Measurements from ENCODE around the gene MAP3K20.

MAP3K20 gene

GRCh38 chr2:173051463-173052215, 24.0 kb upstream of the MAP3K20 start:
- DNase-seq = no peak

DNA sequence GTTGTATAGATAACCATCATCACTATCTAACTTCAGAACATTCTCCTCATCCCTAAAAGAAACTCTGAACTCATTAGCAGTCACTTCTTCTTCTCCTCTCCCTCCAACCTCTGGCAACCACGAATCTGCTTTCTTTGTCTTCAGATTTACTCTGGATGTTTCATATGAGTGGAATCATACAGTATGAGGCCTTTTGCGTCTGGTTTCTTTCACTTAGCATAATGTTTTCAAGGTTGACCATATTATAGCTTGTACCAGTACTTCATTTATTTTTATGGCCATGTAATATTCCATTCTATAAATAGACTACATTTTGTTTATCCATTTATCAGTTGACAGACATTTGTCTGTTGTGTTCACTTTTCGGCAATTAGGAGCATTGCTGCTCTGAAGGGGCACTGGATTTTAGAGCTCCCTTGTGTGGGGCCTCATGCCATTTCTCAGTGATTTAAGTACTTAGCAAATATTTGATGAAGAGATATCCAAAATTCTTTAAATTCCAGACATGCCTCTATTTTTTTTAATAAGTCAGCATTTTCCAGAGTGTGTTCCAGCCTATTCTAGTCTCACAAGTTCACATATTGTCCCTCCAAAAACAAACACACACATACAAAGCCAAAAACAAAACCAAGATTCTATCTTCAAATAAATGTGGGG, 22.5 kb upstream of the MAP3K20 start:
- DNase-seq = no peak

GRCh38 chr2:173054466-173054865, 21.2 kb upstream of the MAP3K20 start:
- no peak for DNase-seq

GRCh38 chr2:173056705-173057364, 18.8 kb upstream of the MAP3K20 start:
- no peak for DNase-seq

DNA sequence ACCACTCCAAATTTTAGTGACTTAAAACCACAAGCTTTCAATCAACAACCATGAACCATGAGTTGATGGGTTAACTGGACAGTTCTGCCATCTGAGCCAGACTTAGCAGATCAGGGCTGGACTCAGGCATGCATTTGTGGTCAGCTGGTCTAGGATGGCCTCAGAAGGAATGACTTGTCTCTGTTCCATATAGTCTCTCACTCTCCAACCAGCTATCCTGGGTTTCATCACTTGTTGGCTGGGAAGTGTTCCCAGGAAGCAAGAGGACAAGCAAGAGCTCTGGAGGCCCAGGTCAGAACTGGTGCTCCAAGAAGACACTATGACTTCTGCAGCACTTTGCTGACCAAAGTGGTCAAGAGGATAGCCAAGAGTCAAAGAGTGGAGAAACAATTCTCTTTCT, 17.5 kb upstream of the MAP3K20 start:
- DNase-seq = no peak

DNA sequence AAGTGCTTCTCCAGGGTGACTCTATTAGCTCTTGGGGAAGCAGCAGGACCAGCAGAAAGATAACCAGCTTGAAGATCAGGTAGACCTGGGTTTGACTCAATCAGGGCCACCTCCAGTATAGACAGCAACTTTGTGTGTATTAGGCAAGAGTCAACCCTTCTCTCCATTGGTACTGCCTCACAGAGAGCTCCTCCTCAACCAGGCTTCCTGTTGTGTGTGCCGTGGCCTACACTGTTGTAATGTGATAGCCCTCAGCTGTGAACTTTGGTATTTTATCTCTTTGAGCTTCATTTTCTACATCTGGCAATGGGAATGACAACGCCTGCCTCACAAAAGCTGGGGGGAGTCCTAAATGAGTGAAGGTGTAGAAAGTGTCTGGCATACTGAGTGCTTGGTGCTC, 17.0 kb upstream of the MAP3K20 start:
- DNase-seq = no peak

GRCh38 chr2:173059292-173059691, 16.4 kb upstream of the MAP3K20 start:
- DNase-seq = no peak

DNA sequence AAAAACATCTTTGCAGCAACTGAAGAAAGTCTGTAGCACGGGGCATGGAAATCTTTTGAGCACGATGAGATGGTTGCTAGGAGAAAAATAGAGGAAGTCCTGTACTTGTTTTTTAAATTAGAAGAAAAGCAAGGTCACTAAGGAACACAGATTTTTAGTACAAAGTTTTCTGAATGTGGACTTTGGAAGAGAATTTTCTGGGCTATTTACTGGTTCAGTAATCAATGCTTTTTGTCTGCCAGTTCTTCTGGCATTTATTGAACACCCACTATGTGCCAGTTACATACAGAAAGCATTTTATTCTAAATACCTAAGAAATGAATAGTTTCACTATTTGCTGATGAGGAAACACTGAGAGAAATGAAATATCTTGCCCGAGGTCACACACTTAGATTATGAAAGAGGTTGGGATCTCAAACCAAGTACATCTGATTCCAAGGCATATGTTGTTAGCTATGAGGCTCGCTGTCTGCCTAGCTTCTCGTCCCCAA, 15.6 kb upstream of the MAP3K20 start:
- no peak for DNase-seq

DNA sequence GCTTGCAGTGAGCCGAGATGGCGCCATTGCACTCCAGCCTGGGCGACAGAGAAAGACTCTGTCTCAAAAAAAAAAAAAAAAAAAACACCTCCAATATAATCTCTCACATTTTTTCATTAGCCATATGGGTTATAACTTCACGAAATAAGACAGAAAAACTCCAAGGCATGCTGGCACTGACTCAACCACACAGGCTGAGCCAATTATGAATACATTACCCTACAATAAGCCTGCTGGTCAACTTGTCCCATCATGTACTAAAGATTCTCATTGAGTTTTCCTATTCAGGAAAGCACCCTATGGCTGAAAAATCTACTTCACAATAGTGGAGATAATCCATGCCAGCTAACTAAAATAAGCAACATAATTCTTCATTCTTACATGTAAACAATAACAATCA, 12.8 kb upstream of the MAP3K20 start:
- DNase-seq = no peak

DNA sequence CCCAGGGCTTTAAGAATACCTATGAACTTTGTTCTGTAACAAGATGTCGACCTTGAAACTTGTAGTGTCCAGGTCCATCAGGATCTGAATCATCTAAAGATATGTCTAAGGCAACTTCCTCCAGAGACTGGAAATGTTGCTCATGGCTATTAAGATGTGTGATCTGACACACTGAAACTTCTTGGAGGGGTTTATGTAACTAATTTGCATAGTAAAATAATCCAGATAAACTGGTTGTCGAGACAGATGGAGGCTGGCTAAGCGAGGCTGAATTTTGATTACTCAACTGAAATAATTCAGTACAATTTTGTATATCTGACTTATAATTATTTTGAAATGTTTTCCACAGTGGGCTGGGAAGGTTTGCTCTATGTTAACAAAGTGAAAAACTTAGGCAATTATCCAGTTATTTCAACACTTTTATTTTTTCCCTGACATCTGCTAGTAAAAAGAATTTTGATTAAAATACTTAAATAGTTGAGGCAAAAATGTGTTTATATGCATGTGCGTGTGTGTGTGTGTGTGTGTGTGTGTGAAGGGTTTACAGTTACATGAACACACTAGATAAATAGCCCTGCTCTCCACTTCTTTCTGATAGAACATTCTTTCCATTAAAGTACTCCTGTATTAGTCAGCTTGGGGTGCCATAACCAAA, 11.4 kb upstream of the MAP3K20 start:
- no peak for DNase-seq

DNA sequence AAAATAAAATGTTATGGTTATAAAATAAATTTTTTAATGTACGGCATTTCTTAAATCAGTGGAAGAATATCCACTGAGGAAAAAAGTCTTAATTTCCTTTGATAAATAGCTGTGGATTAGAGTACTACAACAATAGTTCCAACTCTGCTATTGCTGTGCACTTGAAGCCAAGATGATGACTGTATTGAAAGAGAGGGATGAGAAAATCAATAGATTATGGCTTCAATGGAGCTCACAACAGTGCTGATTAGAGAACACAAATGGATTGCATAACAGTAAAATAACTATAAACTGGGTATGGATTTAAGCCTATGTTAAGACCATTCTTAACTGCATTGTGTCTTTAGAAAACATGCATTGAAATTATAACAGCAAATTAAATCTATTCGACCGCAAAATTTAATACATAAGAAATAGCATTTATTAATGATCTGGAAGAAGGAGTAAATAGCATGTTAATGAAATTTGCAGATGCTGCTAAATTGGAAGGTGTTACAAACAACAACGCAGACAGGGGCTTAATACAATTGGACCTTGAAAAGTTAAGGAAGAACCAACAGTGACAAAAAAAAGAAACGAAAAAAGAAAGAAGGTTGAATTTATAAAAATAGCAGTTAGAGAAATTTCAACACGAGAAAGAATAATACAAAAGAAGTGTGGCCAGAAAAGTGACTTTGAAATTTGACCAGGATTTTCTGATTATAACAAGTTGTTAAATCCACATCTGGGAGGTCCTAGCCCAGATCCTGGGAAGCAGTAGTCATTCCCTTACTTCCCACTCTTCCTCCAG, 8.6 kb upstream of the MAP3K20 start:
- no peak for DNase-seq

GRCh38 chr2:173075056-173075780, 428 bp upstream of the MAP3K20 start:
- DNase-seq = no peak

DNA sequence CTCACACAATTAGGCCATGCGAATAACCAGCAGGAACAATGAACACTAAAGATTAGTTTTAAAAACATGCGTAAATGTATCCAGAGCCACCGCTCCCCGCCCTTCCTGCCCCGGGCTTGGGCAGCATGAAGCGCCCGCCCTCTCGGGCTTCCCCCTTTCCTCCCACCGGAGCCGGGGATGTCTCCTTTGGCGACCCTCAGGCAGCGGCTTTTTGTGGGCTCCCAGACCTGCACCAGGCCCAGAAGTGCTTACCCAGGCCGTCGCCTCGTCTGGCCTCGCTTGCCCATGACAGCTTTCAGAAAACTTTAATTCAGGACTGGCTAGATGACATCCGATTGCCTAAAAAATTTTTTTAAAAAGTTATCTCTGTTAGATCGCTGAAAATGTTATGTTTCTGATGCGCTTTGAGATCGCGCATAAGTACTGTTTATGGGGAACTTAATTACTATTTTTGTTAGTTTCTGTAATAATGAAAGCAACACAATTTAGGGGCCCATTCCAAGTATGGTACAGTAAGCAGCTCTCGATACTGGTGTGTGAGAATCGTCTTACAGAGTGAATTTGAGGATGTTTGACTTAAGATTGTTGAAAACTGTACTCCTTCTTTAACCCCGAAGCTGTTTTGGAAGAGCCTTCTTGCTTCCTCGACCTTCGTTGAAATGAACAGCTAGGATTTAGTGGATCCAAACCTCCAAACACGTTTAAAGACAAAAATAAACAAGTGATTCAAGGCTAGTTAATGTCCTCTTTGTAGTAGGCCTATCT, 1.1 kb downstream of the MAP3K20 start:
- no peak for DNase-seq

GRCh38 chr2:173077506-173078177, 2.0 kb downstream of the MAP3K20 start:
- DNase-seq = no peak

DNA sequence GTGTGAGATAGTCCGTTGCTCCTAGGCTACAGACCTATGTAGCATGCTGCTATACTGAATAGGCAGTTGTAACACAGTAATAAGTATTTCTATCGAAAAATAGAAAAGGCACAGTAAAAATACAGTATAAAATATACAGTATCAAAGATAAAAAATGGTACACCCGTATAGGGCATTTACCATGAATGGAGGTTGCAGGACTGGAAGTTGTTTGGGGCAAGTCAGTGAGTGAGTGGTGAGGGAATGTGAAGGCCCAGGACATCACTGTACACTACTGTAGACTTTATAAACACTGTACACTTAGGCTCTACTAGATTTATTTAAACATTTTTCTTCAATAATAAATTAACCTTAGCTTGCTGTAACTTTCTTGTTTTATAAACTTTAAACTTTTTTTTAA, 3.5 kb downstream of the MAP3K20 start:
- DNase-seq = no peak

- no peak for DNase-seq
These were observed 4.6 kb downstream of the MAP3K20 start for GRCh38 chr2:173079973-173080860.

DNA sequence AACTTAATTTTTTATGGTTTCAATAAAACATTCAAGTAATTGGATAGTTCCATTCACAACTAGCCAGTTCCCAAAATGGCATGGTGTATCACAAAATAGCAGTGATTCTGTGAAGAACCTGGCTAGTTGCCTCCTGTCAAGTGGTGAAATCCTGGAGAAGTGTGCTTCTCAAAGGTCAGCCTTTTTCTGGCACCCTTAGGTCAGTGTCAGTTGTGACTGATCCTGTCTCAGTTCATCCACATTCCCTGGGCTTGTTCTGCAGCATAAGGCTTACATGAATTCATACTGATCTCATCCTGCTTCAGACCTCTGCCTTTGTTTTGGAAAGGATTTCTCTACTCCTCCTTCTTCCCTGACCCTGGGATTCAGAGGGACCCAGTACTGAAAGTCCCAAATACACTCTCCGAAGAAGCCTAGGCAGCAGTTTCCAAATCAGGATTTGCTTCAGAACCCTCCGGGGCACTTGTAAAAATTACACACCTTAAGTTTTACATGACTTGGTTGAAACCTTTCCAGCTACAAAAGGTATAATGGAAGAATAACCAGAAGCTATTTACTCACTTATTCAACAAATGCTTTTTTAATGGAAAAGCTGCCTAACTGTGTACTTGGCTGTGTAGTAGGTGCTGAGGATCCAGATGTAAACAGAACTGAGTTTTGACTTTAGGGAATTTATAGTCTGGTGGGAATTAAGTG, 11.0 kb downstream of the MAP3K20 start:
- DNase-seq = no peak

GRCh38 chr2:173087214-173087581, 11.6 kb downstream of the MAP3K20 start:
- DNase-seq = no peak
